Fibroblast of skin of left biceps (primary cell): ENCODE measurements around the gene CSNK1G3.
"Not testable (repeated sequence)": the region's sequence is repeated elsewhere in the genome, so short reads cannot be mapped to it uniquely, and the experiment has no call there.

Source experiments
- DNase-seq, 2 experiments: peaks; one replicate each; pipeline ENCODE4 v3.0.0-alpha.2; 2013; ENCODE audit warnings: low read depth in 2 of 2

Gene CSNK1G3

GRCh38 chr5:123559434-123559775, 47.4 kb downstream of the CSNK1G3 start:
- DNase-seq: peak; percentile 3 to 18

GRCh38 chr5:123561230-123561629, 49.3 kb downstream of the CSNK1G3 start:
- DNase-seq: no peak

GRCh38 chr5:123571927-123572326, 60.0 kb downstream of the CSNK1G3 start:
- DNase-seq: no peak

GRCh38 chr5:123578390-123578789, 66.4 kb downstream of the CSNK1G3 start:
- no peak for DNase-seq

DNA sequence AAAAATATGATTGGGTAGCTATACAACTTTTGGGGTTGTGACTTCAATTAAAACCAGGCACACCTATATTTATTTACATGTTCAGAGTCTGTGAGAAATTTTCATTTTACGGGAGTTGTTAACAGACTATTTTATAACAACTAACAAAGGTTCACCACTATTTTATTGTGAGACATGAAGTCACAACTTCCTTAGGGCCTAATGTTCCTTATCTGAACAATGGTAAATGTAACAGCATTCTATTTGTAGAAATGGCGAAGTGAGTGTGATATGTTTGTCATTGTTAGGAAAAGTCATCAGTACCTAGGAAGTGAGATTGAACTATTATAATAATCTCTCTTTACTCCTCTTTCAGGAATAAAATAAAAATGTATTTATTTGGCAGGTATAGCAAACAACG, 67.4 kb downstream of the CSNK1G3 start:
- DNase-seq: no peak

DNA sequence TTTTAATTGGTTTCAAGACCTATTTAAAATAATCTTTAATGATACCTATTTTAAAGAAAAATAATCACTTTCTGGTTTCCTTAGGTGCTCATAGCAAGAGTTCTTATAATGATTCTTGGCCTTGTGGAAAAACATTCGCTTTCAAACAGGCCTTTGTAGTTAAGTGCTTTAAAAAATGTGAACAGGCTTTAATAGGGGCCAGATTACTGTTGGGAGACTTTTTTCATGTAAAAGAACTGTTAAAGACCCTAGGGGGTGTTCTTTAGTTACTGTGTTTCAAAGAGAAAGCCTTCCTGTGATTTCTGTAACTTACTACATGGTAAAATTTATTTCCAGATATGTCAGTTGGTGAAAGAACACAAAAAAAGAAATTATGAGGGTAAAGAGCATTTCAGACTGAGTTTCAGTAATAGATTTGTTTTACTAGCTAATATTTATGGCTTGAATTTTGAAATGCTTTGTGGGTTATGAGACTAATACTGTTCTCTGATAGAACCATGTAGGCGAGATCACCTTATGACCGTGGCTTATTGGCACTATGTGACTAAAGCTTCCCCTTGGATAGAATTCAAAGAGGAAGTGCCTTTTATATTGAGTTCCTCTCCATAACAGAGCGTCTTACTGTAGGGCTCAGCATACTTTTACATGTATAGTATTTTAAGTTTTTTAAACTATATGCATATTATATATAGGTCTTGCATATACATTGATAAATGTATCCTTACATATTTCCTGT, 70.7 kb downstream of the CSNK1G3 start:
- no peak for DNase-seq

- peak; percentile 6 for DNase-seq
Observed at GRCh38 chr5:123585871-123586270, 73.9 kb downstream of the CSNK1G3 start.

DNA sequence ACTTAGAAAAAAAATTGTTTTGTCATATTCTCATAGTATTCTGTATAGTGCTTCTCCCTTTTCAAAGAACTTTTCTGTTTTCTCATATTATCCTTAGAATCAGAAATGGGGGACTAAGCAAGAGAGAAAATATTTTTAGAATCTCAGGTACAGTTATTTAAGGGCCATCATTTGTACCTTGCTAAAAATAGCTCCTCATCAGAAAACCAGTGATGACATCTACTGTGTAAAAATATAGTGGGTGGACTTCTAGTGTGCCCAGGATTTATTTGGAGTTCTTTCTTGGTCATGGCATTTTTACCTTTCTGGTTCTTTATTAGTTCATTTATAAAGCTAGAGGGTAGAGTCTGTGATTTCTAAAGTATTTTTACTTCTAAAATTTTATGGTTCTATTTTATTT, 82.5 kb downstream of the CSNK1G3 start:
- no peak for DNase-seq

DNA sequence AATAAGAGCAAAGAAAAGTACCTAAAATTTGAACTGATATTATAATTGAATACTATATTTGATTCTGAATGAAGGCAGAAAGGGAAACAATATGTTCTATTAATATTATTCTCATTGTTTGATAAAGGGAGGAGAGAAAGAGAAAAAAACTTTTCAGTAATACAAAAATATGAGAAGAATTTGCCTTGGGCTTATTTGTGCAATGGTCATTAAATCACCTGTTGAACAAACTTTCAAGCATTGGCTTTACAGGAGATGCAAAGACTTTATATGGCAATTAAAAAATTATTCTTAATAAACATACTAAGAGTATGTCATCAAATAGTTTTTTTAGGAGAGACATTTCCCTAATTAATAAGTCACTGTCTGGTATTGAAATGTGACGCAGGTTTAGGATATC, 85.0 kb downstream of the CSNK1G3 start:
- DNase-seq: no peak

- no peak for DNase-seq
Observed at GRCh38 chr5:123598028-123598689, 86.2 kb downstream of the CSNK1G3 start.

DNA sequence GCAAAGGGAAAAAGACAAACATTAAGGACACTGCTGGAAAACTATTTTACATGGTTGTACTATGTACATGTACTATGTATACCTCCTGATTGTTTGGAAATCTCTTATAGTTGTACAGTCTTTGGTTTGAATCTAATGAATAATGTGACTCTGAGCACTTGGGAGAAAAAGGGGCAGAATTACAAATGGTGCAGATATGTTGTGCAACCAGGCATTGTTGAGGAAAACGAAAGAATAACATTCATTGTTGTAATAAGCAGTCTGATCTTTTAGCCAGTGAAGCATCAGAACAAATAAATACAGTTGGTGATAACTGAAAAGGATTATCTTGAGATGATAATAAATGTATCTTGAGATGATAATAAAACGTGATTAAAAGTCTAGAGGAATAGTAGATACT, 87.2 kb downstream of the CSNK1G3 start:
- DNase-seq: no peak

GRCh38 chr5:123601610-123602009, 89.6 kb downstream of the CSNK1G3 start:
- DNase-seq: no peak

GRCh38 chr5:123605822-123606221, 93.8 kb downstream of the CSNK1G3 start:
- no peak for DNase-seq

GRCh38 chr5:123610209-123610608, 98.2 kb downstream of the CSNK1G3 start:
- no peak for DNase-seq

DNA sequence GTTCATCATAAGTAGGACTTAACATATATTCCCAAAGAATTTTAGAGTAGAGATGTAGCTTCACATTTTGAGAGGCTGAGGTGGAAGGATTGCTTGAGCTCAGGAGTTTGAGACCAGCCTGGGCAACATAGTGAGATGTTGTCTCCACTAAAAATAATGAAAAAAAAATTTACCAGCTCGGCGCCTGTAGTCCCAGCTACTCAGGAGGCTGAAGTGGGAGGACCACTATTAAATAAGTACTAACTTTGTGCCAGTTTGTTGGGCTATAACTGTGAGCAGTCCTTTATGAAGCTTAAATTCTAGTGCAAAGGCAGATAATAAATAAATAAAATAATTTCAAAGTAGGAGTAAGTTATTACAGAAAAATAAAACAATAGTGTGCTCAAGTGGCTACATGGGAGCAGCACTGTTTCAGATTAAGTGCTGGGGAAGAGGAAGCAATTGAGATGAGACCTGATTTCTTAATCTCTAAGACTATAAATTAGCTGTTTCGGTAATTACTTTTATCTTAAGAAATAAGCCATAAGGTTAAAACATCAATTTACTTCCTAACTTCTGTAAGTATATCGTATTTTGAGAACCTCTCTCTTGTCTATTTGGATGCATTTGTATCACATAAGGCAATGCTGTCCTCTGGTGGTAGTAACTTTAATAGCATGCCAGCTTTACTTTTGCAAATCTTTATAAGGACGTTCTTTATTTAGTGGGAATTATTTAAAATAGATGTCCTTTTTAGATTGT, 98.9 kb downstream of the CSNK1G3 start:
- peak; percentile 21 to 28 for DNase-seq

DNA sequence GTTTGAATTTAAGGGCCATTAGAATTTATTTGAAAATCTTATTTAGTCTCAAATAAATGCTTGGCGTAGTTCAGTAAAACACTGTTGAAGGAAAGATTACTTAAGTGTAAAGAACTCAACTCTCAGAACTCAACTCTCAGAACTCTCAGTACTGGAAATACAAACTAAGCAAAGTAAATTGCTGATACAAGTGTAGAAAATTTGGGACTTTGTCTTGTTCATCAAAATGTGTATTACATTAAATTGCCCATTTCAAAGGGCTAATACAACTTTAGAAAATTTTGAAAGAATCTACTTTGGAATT, 99.4 kb downstream of the CSNK1G3 start:
- no peak for DNase-seq

- no peak for DNase-seq
Observed at GRCh38 chr5:123617561-123617960, 105.6 kb downstream of the CSNK1G3 start.

DNA sequence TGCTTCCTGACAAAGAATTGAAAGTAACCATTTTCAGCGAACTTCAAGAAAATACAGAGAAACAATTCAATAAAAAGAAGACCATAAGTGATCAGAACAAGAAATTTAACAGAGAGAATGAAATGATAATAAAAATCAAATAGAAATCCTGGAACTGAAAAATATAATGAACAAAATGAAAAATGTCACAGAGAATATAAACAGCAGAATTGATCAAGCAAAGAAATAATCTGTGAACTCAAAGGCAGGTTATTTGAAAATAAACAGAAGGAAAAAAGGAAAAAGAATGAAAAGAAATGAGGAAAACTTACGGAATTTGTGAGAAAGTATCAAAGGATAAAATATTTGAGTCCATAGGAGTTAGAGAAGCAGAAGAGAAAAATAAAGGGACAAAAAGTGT, 114.1 kb downstream of the CSNK1G3 start:
- DNase-seq: no peak

DNA sequence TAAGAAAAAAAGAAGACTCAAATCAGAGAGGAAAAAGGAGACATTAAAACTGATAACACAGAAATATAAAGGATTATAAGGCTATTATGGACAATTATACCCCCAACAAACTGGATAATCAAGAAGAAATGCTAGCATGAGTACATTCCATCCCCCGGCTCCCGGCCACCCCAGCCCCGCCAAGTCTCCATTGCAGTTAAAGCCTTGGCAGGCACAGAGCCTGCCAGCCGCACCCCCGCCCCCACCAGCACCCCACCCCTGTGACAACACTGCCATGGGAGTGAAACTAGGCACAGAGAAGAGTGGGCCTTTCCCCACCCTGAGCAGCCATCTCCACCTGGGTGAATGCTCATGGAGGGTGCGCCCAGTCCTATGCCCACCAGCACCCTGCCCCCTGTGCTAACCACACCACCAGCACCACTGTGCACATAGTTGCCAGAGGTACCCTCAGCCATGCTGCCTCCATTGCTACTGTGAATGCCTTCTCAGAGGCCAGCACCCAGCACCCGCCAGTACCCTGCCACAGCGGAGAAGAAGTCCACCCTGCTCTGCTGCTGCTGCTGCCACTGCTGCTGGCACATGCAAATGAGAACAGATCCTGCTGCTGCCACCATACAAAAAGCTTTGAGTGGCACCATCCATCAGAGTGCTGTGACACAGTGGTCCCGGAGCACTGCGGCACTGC, 117.0 kb downstream of the CSNK1G3 start:
- no peak for DNase-seq

DNA sequence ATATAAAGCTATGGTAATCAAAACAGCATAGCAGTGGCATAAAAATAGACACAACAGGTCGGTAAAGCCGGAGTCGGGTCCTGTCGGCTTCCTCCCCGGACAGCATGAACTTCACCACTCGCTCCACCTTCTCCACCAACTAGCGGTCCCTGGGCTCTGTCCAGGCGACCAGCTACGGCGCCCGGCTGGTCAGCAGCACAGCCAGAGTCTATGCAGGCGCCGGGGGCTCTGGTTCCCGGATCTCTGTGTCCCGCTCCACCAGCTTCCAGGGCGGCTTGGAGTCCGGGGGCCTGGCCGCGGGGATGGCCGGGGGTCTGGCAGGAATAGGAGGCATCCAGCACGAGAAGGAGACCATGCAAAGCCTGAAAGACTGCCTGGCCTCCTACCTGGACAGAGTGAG, 124.0 kb downstream of the CSNK1G3 start:
- DNase-seq: no peak

DNA sequence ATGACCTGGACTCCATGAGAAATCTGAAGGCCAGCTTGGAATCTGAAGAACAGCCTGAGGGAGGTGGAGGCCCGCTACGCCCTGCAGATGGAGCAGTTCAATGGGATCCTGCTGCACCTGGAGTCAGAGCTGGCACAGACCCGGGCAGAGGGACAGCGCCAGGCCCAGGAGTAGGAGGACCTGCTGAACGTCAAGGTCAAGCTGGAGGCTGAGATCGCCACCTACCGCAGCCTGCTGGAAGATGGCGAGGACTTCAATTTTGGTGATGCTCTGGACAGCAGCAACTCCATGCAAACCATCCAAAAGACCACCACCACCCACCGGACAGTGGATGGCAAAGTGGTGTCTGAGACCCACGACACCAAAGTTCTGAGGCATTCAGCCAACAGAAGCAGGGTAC, 125.1 kb downstream of the CSNK1G3 start:
- DNase-seq: not testable (repeated sequence)

- no peak for DNase-seq
Observed at GRCh38 chr5:123639244-123639643, 127.3 kb downstream of the CSNK1G3 start.
